ENCODE data around the gene FGD5.
A peak's percentile ranks its signal among the peaks of the same experiment; 100 is the strongest.

FGD5 gene

GRCh38 chr3:14831916-14832450, 13.2 kb downstream of the FGD5 start:
- DNase-seq = no peak

GRCh38 chr3:14832975-14833722, 14.4 kb downstream of the FGD5 start:
- peak; percentile 16 to 17 for DNase-seq

- DNase-seq = no peak
Observed at GRCh38 chr3:14834121-14834520, 15.4 kb downstream of the FGD5 start.

GRCh38 chr3:14834807-14835466, 16.2 kb downstream of the FGD5 start:
- no peak for DNase-seq

GRCh38 chr3:14836049-14836468, 17.3 kb downstream of the FGD5 start:
- no peak for DNase-seq

GRCh38 chr3:14837186-14837877, 18.6 kb downstream of the FGD5 start:
- DNase-seq = no peak

GRCh38 chr3:14837878-14838258, 19.1 kb downstream of the FGD5 start:
- DNase-seq = no peak

- no peak for DNase-seq
Observed at GRCh38 chr3:14839236-14839635, 20.5 kb downstream of the FGD5 start.

GRCh38 chr3:14841836-14842235, 23.1 kb downstream of the FGD5 start:
- no peak for DNase-seq

- DNase-seq = no peak
Observed at GRCh38 chr3:14842277-14842676, 23.5 kb downstream of the FGD5 start.

GRCh38 chr3:14843321-14843720, 24.6 kb downstream of the FGD5 start:
- DNase-seq = no peak

- DNase-seq = no peak
Observed at GRCh38 chr3:14844386-14845170, 25.8 kb downstream of the FGD5 start.

- DNase-seq = no peak
Observed at GRCh38 chr3:14845180-14845579, 26.4 kb downstream of the FGD5 start.

- no peak for DNase-seq
Observed at GRCh38 chr3:14845826-14846225, 27.1 kb downstream of the FGD5 start.

GRCh38 chr3:14846226-14846880, 27.6 kb downstream of the FGD5 start:
- DNase-seq = no peak

GRCh38 chr3:14847613-14848541, 29.1 kb downstream of the FGD5 start:
- peak in 1 of 2 donors; percentile 53 for DNase-seq

- no peak for DNase-seq
Observed at GRCh38 chr3:14848906-14849305, 30.1 kb downstream of the FGD5 start.

- DNase-seq = no peak
Observed at GRCh38 chr3:14849638-14850230, 31.0 kb downstream of the FGD5 start.

- no peak for DNase-seq
Observed at GRCh38 chr3:14852058-14852594, 33.4 kb downstream of the FGD5 start.

- no peak for DNase-seq
Observed at GRCh38 chr3:14852717-14853116, 34.0 kb downstream of the FGD5 start.

Data from inflammatory macrophage treated with lipopolysaccharide for 1 hour (primary cell).